ENCODE measurements around the gene ARPC5L.

The ARPC5L gene

DNA sequence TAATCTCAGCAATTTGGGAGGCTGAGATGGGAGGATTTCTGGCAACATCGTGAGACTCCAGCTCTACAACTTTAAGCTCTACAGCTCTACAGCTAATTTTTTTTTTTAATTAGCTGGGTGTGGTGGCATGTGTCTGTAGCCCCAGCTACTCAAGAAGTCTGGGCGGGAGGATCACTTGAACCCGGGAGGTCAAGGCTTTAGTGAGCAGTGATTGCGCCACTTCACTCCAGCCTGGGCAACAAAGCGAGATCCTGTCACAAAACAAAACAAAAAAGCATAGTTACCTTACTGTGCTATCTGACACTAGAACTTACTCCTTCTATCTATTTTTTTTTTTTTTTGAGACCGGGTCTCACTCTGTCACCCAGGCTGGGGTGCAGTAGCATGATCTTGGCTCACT is 15.0 kb upstream of the ARPC5L start:
- Histone ChIP-seq H3K27ac (replicated peaks) (no peak overlapping the region), H3K4me3 (replicated peaks; ENCODE audit: insufficient read depth, low read length) (no peak overlapping the region), H3K27me3 (ENCODE audit: insufficient read depth, poor library complexity, severe bottlenecking) (no peaks in the 10 kb centered on the region)
- no peak for DNase-seq (ENCODE audit: low read depth in 1 of 2, low spot score in 1 of 2)
- TF ChIP-seq GABPA (IDR thresholded peaks at IDR 0.05; ENCODE audit: low read depth) (no peak), POLR2AphosphoS5 (IDR thresholded peaks at IDR 0.05; ENCODE audit: low read depth) (no peak), SPI1 (IDR thresholded peaks at IDR 0.05; ENCODE audit: borderline replicate concordance, low read depth) (no peak)
- TF ChIP-seq, protein P1, sequence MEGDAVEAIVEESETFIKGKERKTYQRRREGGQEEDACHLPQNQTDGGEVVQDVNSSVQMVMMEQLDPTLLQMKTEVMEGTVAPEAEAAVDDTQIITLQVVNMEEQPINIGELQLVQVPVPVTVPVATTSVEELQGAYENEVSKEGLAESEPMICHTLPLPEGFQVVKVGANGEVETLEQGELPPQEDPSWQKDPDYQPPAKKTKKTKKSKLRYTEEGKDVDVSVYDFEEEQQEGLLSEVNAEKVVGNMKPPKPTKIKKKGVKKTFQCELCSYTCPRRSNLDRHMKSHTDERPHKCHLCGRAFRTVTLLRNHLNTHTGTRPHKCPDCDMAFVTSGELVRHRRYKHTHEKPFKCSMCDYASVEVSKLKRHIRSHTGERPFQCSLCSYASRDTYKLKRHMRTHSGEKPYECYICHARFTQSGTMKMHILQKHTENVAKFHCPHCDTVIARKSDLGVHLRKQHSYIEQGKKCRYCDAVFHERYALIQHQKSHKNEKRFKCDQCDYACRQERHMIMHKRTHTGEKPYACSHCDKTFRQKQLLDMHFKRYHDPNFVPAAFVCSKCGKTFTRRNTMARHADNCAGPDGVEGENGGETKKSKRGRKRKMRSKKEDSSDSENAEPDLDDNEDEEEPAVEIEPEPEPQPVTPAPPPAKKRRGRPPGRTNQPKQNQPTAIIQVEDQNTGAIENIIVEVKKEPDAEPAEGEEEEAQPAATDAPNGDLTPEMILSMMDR (IDR thresholded peaks at IDR 0.05; ENCODE audit: insufficient read depth, low read length), result no peak

DNA sequence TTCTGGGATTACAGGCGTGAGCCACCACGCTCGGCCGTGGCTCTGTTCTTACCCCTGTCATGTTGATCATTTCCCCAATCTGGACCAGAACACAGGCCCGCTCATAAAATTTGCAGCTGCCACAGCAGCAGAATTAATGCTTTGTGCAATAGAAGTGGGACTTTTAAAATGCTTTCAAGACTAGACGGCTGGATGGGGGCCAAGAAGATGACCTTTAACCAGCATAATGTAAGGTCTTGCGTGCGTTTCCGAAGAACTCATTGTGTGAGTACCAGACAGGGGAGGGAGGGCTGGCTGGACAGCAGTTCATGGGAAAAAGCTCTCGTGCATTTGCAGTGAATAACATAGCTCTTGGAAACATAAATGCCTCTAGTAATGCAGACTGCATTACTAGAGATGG is 12.1 kb upstream of the ARPC5L start:
- DNase-seq (ENCODE audit: low read depth in 1 of 2, low spot score in 1 of 2), result no peak
- TF ChIP-seq GABPA (IDR thresholded peaks at IDR 0.05; ENCODE audit: low read depth), result no peak
- TF ChIP-seq POLR2AphosphoS5 (IDR thresholded peaks at IDR 0.05; ENCODE audit: low read depth), result no peak
- TF ChIP-seq, protein P1 (IDR thresholded peaks at IDR 0.05; ENCODE audit: insufficient read depth, low read length), result no peak
- TF ChIP-seq SPI1 (IDR thresholded peaks at IDR 0.05; ENCODE audit: borderline replicate concordance, low read depth), result no peak
- TF ChIP-seq, protein P2, sequence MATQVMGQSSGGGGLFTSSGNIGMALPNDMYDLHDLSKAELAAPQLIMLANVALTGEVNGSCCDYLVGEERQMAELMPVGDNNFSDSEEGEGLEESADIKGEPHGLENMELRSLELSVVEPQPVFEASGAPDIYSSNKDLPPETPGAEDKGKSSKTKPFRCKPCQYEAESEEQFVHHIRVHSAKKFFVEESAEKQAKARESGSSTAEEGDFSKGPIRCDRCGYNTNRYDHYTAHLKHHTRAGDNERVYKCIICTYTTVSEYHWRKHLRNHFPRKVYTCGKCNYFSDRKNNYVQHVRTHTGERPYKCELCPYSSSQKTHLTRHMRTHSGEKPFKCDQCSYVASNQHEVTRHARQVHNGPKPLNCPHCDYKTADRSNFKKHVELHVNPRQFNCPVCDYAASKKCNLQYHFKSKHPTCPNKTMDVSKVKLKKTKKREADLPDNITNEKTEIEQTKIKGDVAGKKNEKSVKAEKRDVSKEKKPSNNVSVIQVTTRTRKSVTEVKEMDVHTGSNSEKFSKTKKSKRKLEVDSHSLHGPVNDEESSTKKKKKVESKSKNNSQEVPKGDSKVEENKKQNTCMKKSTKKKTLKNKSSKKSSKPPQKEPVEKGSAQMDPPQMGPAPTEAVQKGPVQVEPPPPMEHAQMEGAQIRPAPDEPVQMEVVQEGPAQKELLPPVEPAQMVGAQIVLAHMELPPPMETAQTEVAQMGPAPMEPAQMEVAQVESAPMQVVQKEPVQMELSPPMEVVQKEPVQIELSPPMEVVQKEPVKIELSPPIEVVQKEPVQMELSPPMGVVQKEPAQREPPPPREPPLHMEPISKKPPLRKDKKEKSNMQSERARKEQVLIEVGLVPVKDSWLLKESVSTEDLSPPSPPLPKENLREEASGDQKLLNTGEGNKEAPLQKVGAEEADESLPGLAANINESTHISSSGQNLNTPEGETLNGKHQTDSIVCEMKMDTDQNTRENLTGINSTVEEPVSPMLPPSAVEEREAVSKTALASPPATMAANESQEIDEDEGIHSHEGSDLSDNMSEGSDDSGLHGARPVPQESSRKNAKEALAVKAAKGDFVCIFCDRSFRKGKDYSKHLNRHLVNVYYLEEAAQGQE (IDR thresholded peaks at IDR 0.05; ENCODE audit: insufficient replicate concordance, low read depth), result no peak
- Histone ChIP-seq H3K27ac (replicated peaks) (no peak overlapping the region), H3K4me3 (replicated peaks; ENCODE audit: insufficient read depth, low read length) (no peak overlapping the region), H3K27me3 (ENCODE audit: insufficient read depth, poor library complexity, severe bottlenecking) (no peaks in the 10 kb centered on the region)

DNA sequence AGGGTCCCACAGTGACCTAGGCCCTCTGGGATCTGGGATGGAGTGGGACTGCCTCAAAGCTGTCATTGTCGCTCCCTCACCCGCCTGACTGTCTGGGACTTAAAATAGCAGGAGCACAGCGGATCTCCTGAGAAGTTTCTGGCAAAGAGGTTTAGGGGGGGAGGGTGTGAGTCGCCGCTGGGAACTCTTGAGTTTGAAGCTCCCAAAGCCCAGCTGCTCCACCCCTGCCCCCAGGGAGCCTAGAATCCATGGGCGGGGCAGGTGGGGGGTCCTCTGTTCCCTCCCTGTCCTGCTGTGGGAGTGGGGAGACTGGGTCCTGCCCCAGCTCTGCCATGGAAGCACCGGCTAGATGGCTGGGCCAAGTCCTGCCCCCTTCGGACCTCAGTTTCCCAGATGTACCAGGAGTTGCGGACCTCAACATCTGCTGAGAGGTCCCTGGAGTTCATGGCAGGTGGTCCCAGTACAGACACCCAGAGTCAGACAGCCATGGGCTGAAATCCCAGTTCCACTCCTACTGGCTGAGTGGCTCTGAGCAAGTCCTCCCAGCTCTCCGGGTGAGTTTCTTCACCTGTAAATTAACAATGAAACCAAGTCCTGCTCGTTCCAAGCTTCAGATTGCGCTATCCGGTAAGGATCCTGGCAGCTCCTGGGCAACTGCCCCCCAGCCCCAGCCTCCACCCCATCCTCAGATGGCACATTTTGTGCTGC is 9.7 kb upstream of the ARPC5L start:
- no peak for TF ChIP-seq GABPA (IDR thresholded peaks at IDR 0.05; ENCODE audit: low read depth)
- TF ChIP-seq SPI1 (IDR thresholded peaks at IDR 0.05; ENCODE audit: borderline replicate concordance, low read depth), result no peak
- TF ChIP-seq, protein P2 (IDR thresholded peaks at IDR 0.05; ENCODE audit: insufficient replicate concordance, low read depth), result no peak
- TF ChIP-seq POLR2AphosphoS5 (IDR thresholded peaks at IDR 0.05; ENCODE audit: low read depth), result no peak
- TF ChIP-seq, protein P1 (IDR thresholded peaks at IDR 0.05; ENCODE audit: insufficient read depth, low read length), result no peak
- H3K27me3 ChIP-seq (ENCODE audit: insufficient read depth, poor library complexity, severe bottlenecking), result no peaks in the 10 kb centered on the region
- no peak overlapping the region for H3K4me3 ChIP-seq (replicated peaks; ENCODE audit: insufficient read depth, low read length)
- no peak overlapping the region for H3K27ac ChIP-seq (replicated peaks)
- no peak for DNase-seq (ENCODE audit: low read depth in 1 of 2, low spot score in 1 of 2)
